HepG2 (cell line): ENCODE measurements around the gene SIVA1. TPM values are rescaled to one million over a fixed set of nuclear protein-coding genes. Genes with fewer than 3 reads are reported as not detected.

ENCODE experiments used
- ATAC-seq: fragments of 200-7000 bp; cut with Tn5 transposase; 3 replicates; pipeline ENCODE4 v1.9.1; 2020; ENCODE audit warnings: mild to moderate bottlenecking, moderate library complexity
- BruUV-seq: library from RNA; stranded (reverse); fragments of 400-500 nt; replicated peaks from 2 replicates; lab custom pipeline; 2021; lab: Mats Ljungman, UMichigan
- CTCF ChIA-PET: fragments of 300-600 bp; formaldehyde crosslinking; extraction: SDS; loops from one replicate; lab custom pipeline; 2021; ENCODE audit warnings: low total read pairs, inconsistent platforms, low intra/inter-chr PET ratio; lab: Yijun Ruan, JAX
- POLR2A ChIA-PET: fragments of 350-600 bp; sonication (Branson Sonifier 250); formaldehyde crosslinking; loops from one replicate; lab custom pipeline; 2020; ENCODE audit warnings: antibody characterized with exemption, inconsistent platforms; lab: Yijun Ruan, JAX
- DNase-seq: peaks from one replicate; pipeline ENCODE4 v3.0.0-alpha.2; 2015; ENCODE audit warnings: low spot score
- FAIRE-seq: peaks from 3 replicates; lab custom pipeline; 2011; peaks lifted over from hg19 to GRCh38; lab: Jason Lieb, UNC
- H2AFZ ChIP-seq: one replicate; pipeline ENCODE4 v1.6.1; 2011; ENCODE audit warnings: low read length, inconsistent platforms
- H3K27ac ChIP-seq: fragments of 300-600 bp; 3 replicates; pipeline ENCODE4 v1.8.0; 2011; ENCODE audit warnings: mixed run types, mild to moderate bottlenecking, mixed read lengths, low read length, inconsistent platforms; ENCODE audit not compliant: insufficient read depth; ENCODE audit errors: extremely low read length
- H3K27me3 ChIP-seq, 2 experiments: fragments of 200-600 bp in 1 of 2; 2 replicates in 1 of 2; 3 replicates in 1 of 2; pipeline versions ENCODE4 v1.6.0 to v1.8.0; 2011; ENCODE audit warnings: low read length in 2 of 2, mild to moderate bottlenecking in 2 of 2, moderate library complexity in 2 of 2, inconsistent platforms in 1 of 2; ENCODE audit not compliant: insufficient read depth in 2 of 2, control insufficient read depth in 1 of 2
- H3K36me3 ChIP-seq, 2 experiments: fragments of 200-600 bp in 1 of 2; replicated peaks in 1 of 2; 2 replicates in 1 of 2; 3 replicates in 1 of 2; pipeline versions ENCODE4 v1.5.1 to v1.8.0; 2011; ENCODE audit warnings: low read length in 2 of 2, inconsistent platforms in 1 of 2; ENCODE audit not compliant: insufficient read depth in 2 of 2, control insufficient read depth in 1 of 2
- H3K4me1 ChIP-seq: 2 replicates; pipeline ENCODE4 v1.5.1; 2012; ENCODE audit warnings: low read length, inconsistent platforms; ENCODE audit not compliant: insufficient read depth
- H3K4me2 ChIP-seq: 2 replicates; pipeline ENCODE4 v1.6.0; 2011; ENCODE audit warnings: low read depth, low read length, inconsistent platforms
- H3K4me3 ChIP-seq, 3 experiments: fragments of 200-600 bp in 1 of 3; sonication (generic), shearing (Covaris generic) in 1 of 3; replicated peaks in 1 of 3; 2 replicates each; pipeline ENCODE4 v1.5.1; 2011 to 2016; ENCODE audit warnings: low read length in 3 of 3, inconsistent platforms in 2 of 3, low read depth in 2 of 3, mild to moderate bottlenecking in 2 of 3, control low read depth in 1 of 3, mixed read lengths in 1 of 3; ENCODE audit not compliant: insufficient read depth in 1 of 3
- H3K79me2 ChIP-seq: one replicate; pipeline ENCODE4 v1.6.1; 2011; ENCODE audit warnings: low read length, inconsistent platforms; ENCODE audit not compliant: insufficient read depth
- H3K9ac ChIP-seq: 2 replicates; pipeline ENCODE4 v1.6.0; 2011; ENCODE audit warnings: mild to moderate bottlenecking, low read depth, low read length, inconsistent platforms; ENCODE audit not compliant: insufficient read depth
- H3K9me3 ChIP-seq: 2 replicates; pipeline ENCODE4 v1.5.1; 2012; ENCODE audit warnings: mild to moderate bottlenecking, low read length
- H4K20me1 ChIP-seq: 2 replicates; pipeline ENCODE4 v1.6.0; 2011; ENCODE audit warnings: inconsistent platforms, mild to moderate bottlenecking, low read length, moderate library complexity; ENCODE audit not compliant: insufficient read depth
- HDAC2 ChIP-seq: sonication (generic); formaldehyde crosslinking; IDR thresholded peaks from 2 replicates; pipeline ENCODE4 v1.4.0; 2020; ENCODE audit warnings: missing genetic modification reagents
- HOMEZ ChIP-seq: IDR thresholded peaks from 2 replicates; pipeline ENCODE4 v1.6.1; 2016; ENCODE audit warnings: low read depth
- KDM1A ChIP-seq: IDR thresholded peaks from 2 replicates; pipeline ENCODE4 v1.6.1; 2016; ENCODE audit warnings: missing compliant biosample characterization
- NR0B2 ChIP-seq: sonication (generic); formaldehyde crosslinking; IDR thresholded peaks from 2 replicates; pipeline ENCODE4 v1.4.0; 2020; ENCODE audit warnings: mild to moderate bottlenecking, missing genetic modification reagents
- ZBTB25 ChIP-seq: IDR thresholded peaks from 2 replicates; pipeline ENCODE4 v1.6.1; 2018; ENCODE audit warnings: missing genetic modification reagents
- ZBTB33 ChIP-seq: sonication (generic); formaldehyde crosslinking; IDR thresholded peaks from 2 replicates; pipeline ENCODE4 v1.4.0; 2020; ENCODE audit warnings: missing genetic modification reagents
- ZNF639 ChIP-seq: conservative IDR thresholded peaks from 2 replicates; pipeline ENCODE4 v1.6.1; 2018; ENCODE audit warnings: missing genetic modification reagents
- WGBS: methylation state at CpG from one replicate; pipeline ENCODE4 v1.1.6; 2017; ENCODE audit warnings: low lambda C conversion rate; 5-methylcytosine and 5-hydroxymethylcytosine counted together
- in situ Hi-C: cut with HindIII; loops from 2 replicates; pipeline ENCODE4 v1.10.0; 2017; ENCODE audit warnings: low pct_unique_long_range_greater_than_20kb; ENCODE audit not compliant: extremely low pct_ligation_motif_present
- intact Hi-C: fragments of 100-400 bp; cut with micrococcal nuclease; formaldehyde crosslinking; loops from one replicate; pipeline ENCODE4 v1.10.0; 2022; ENCODE audit not compliant: unreplicated experiment
- polyA plus RNA-seq, 8 experiments: library from polyadenylated mRNA; depleted of rRNA in 3 of 8; stranded (reverse) in 7 of 8; unstranded in 1 of 8; fragments of >200 nt; fragmentation: Illumina TruSeq in 4 of 8; extraction: Trizol in 4 of 8; gene quantifications; 2 replicates each; pipeline versions ENCODE4 v1.2.1 to v1.2.3, GENCODE V29; 2011 to 2016; ENCODE audit warnings: low read depth in 4 of 8, missing spikeins in 1 of 8, mixed read lengths in 1 of 8; ENCODE audit not compliant: insufficient read depth in 1 of 8
- total RNA-seq, 5 experiments: library from RNA; depleted of rRNA; stranded (reverse); fragments of >200 nt; fragmentation: Illumina TruSeq; extraction: Trizol; gene quantifications; 2 replicates each; pipeline ENCODE4 v1.2.3, GENCODE V29; 2016; ENCODE audit warnings: low read depth in 1 of 5

SIVA1 gene
- total and polyA plus RNA-seq, 2 of the 13 experiments (the other 11 are each of a cell fraction or from before 2014, with no cell fraction given), result 123 to 186 TPM

GRCh38 chr14:104800015-104800770 lies 47.2 kb downstream of the SIVA1 start (continued):
- TF ChIP-seq ZBTB33 (no peak), KDM1A (CRISPR knock-in tag) (0 out of 2 replicates have a peak, but pooled peaks have one; percentile 8)

- POLR2A ChIA-PET, result interaction anchor here (0.7 to 2.0 kb wide), 9 partner anchors 21 to 220 kb away, joined by 3 to 12 read pairs (median 5); partner anchors contain the start of genes CDCA4 and CEP170B
- peaks cover 7% of the 10 kb centered on the region; the same call in 1 of the 2 replicates for H4K20me1 ChIP-seq
- H2AFZ ChIP-seq, result no peak within 1 kb of the TSS
- no peaks in the 10 kb centered on the region for H3K27me3 ChIP-seq
- WGBS, result no CpG with 5 or more reads among the region's 105 CpGs
- ATAC-seq, result peak; percentile 13
- no TSS peak for BruUV-seq
- FAIRE-seq, result no peak
- H3K27ac ChIP-seq, result peak within 1 kb of the TSS; percentile 74
- CTCF ChIA-PET, result interaction anchor here (1.2 kb wide), 1 partner anchor 26 kb away, joined by 3 read pairs; no protein-coding TSS in a partner anchor
- H3K9ac ChIP-seq, result peak within 1 kb of the TSS; percentile 83
- peak; percentile 54 for DNase-seq
- no peaks in the 10 kb centered on the region for H3K9me3 ChIP-seq
- H3K4me3 ChIP-seq, result peak within 1 kb of the TSS; percentile 82 to 92 (median 90)
- no peaks in the 10 kb centered on the region for H3K79me2 ChIP-seq
- intact Hi-C loops, result no loop called here
- H3K36me3 ChIP-seq, result no peaks in the 10 kb centered on the region
- H3K4me2 ChIP-seq, result peak within 1 kb of the TSS; percentile 100
- in situ Hi-C loops, result no loop called here
- H3K4me1 ChIP-seq, result peaks cover 73% of the 10 kb centered on the region
- TF ChIP-seq HOMEZ (CRISPR knock-in tag), result no peak
- TF ChIP-seq NR0B2 (CRISPR knock-in tag), result 0 out of 2 replicates have a peak, but pooled peaks have one; percentile 38
- TF ChIP-seq HDAC2 (CRISPR knock-in tag), result 0 out of 2 replicates have a peak, but pooled peaks have one; percentile 10
- 0 out of 2 replicates have a peak, but pooled peaks have one; percentile 21 for TF ChIP-seq ZBTB25
- peak; percentile 46; the same call in 1 of the 2 replicates for TF ChIP-seq ZNF639 (CRISPR knock-in tag)
These were observed 48.0 kb downstream of the SIVA1 start, which contains the start of gene ZBTB42 for GRCh38 chr14:104800771-104801519. Gene ZBTB42, plus strand, starts transcription at chr14:104801101. Its CDS starts 97 bp downstream, at chr14:104801198.
